AG20443 (cell line): ENCODE data around the gene ACACA.
"Not testable (repeated sequence)": the region's sequence is repeated elsewhere in the genome, so short reads cannot be mapped to it uniquely, and the experiment has no call there.

ENCODE experiments used
- DNase-seq: peaks from one replicate; pipeline ENCODE4 v3.0.0; 2012; ENCODE audit warnings: low spot score, mixed read lengths

ACACA gene

GRCh38 chr17:37406635-37407461 lies at the start of gene ACACA, which contains the start of gene TADA2A:
Gene ACACA (minus strand): TSS chr17:37406836. CDS start chr17:37406299, 537 bp downstream.
Gene TADA2A (plus strand): TSS chr17:37406886. CDS start chr17:37411366, 4,480 bp downstream.
- peak; percentile 99 for DNase-seq

- no peak for DNase-seq
Measured at GRCh38 chr17:37450112-37450511, 43.5 kb upstream of the ACACA start.

- DNase-seq, result peak; percentile 47
Measured at GRCh38 chr17:37447641-37448040, 41.0 kb upstream of the ACACA start.

GRCh38 chr17:37446027-37446426 lies 39.4 kb upstream of the ACACA start:
- no peak for DNase-seq

GRCh38 chr17:37441369-37442014 lies 34.9 kb upstream of the ACACA start:
- not testable (repeated sequence) for DNase-seq

- DNase-seq, result no peak
Measured at GRCh38 chr17:37440424-37440823, 33.8 kb upstream of the ACACA start.

GRCh38 chr17:37438141-37438540 lies 31.5 kb upstream of the ACACA start:
- DNase-seq, result no peak

GRCh38 chr17:37432671-37433070 lies 26.0 kb upstream of the ACACA start:
- no peak for DNase-seq

GRCh38 chr17:37430051-37430627 lies 23.5 kb upstream of the ACACA start:
- DNase-seq, result peak; percentile 38

- no peak for DNase-seq
Measured at GRCh38 chr17:37429453-37429852, 22.8 kb upstream of the ACACA start.

GRCh38 chr17:37429039-37429438 lies 22.4 kb upstream of the ACACA start:
- DNase-seq, result no peak

GRCh38 chr17:37425268-37425667 lies 18.6 kb upstream of the ACACA start:
- no peak for DNase-seq

GRCh38 chr17:37422971-37423625 lies 16.5 kb upstream of the ACACA start:
- no peak for DNase-seq

GRCh38 chr17:37417852-37418251 lies 11.2 kb upstream of the ACACA start:
- DNase-seq, result no peak

- DNase-seq, result no peak
Measured at GRCh38 chr17:37413875-37414519, 7.4 kb upstream of the ACACA start.

- no peak for DNase-seq
Measured at GRCh38 chr17:37410357-37410756, 3.7 kb upstream of the ACACA start.

GRCh38 chr17:37408145-37408479 lies 1.5 kb upstream of the ACACA start:
- DNase-seq, result not testable (repeated sequence)

- DNase-seq, result no peak
Measured at GRCh38 chr17:37405955-37406634, 541 bp downstream of the ACACA start.

- not testable (repeated sequence) for DNase-seq
Measured at GRCh38 chr17:37405522-37405921, 1.1 kb downstream of the ACACA start.

- no peak for DNase-seq
Measured at GRCh38 chr17:37400505-37400904, 6.1 kb downstream of the ACACA start.

GRCh38 chr17:37399265-37399803 lies 7.3 kb downstream of the ACACA start:
- no peak for DNase-seq
